ENCODE measurements around the gene SERPINA6.

Gene SERPINA6

DNA sequence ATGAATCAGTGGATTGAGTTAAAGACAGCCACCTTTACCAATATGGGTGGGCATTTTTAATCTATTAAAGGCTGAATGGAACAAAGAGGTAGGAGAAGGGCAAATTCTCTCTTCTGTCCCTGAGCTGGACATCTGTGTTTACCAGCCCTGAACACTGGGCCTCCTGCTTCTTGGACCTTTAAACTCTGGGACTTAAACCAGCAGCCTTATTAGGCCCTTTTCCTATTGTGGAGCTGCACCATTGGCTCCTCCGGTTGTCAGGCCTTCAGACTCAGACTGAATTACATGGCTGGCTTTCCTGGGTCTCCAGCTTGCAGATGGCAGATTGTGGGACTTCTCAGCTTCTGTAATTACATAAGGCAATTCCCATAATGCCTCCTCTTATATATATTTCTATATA is 6.4 kb downstream of the SERPINA6 start:
- Histone ChIP-seq H3K27me3 (ENCODE audit: low read depth, low read length) (no peaks in the 10 kb centered on the region), H3K9me3 (ENCODE audit: control insufficient read depth in 1 of 2, low read length in 2 of 2) (peaks cover 0 to 7% of the 10 kb centered on the region in 2 donors), H3K4me3 (ENCODE audit: low read depth in 1 of 2, low read length in 2 of 2) (no peak overlapping the region), H3K36me3 (ENCODE audit: control insufficient read depth in 1 of 2, insufficient read depth in 2 of 2, low read length in 2 of 2) (no peaks in the 10 kb centered on the region), H3K27ac (ENCODE audit: low read length) (no peak overlapping the region), H3K4me1 (ENCODE audit: control insufficient read depth in 1 of 2, insufficient read depth in 2 of 2, low read length in 2 of 2) (no peaks in the 10 kb centered on the region)

- Histone ChIP-seq H3K27ac (ENCODE audit: low read length) (no peak overlapping the region), H3K9me3 (ENCODE audit: control insufficient read depth in 1 of 2, low read length in 2 of 2) (peaks cover 0 to 7% of the 10 kb centered on the region in 2 donors), H3K36me3 (ENCODE audit: control insufficient read depth in 1 of 2, insufficient read depth in 2 of 2, low read length in 2 of 2) (no peaks in the 10 kb centered on the region), H3K4me1 (ENCODE audit: control insufficient read depth in 1 of 2, insufficient read depth in 2 of 2, low read length in 2 of 2) (no peaks in the 10 kb centered on the region), H3K4me3 (ENCODE audit: low read depth in 1 of 2, low read length in 2 of 2) (no peak overlapping the region), H3K27me3 (ENCODE audit: low read depth, low read length) (no peaks in the 10 kb centered on the region)
Observed at GRCh38 chr14:94314890-94315289, 8.2 kb downstream of the SERPINA6 start.

DNA sequence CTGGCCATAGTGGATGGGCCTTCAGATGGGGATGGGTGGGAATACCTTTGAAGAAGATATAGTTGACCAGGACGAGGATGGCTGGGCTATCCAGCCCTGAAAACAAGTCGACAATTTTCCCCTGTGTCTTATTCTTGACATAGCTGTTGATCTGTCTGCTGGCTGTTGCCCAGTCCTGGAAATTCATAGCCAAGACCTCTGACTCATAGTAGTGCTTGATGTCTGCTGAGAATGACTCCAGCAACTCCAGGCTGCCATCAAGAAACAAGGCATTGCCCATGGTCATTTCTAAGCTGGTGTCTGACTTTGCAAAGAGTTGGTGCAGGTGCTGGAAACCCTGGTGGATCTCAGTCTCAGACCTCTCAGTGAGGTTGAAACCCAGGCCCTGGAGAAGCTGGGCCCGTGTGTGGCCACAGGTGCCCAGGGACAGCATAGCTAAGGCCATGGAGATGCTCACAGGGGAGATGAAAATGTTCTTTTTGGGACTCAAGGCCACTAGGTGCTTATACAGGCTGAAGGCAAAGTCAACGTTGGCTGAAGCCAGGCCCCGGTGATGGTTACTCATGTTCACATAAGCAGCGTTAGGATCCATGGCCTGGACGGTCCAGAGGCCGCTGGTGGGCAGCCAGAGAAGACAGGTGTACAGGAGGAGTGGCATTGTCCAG is 9.0 kb downstream of the SERPINA6 start:
- H3K27ac ChIP-seq (ENCODE audit: low read length) = no peak overlapping the region
- H3K4me1 ChIP-seq (ENCODE audit: control insufficient read depth in 1 of 2, insufficient read depth in 2 of 2, low read length in 2 of 2) = no peaks in the 10 kb centered on the region
- no peaks in the 10 kb centered on the region for H3K27me3 ChIP-seq (ENCODE audit: low read depth, low read length)
- no peak overlapping the region for H3K4me3 ChIP-seq (ENCODE audit: low read depth in 1 of 2, low read length in 2 of 2)
- H3K9me3 ChIP-seq (ENCODE audit: control insufficient read depth in 1 of 2, low read length in 2 of 2) = peaks cover 0 to 7% of the 10 kb centered on the region in 2 donors
- H3K36me3 ChIP-seq (ENCODE audit: control insufficient read depth in 1 of 2, insufficient read depth in 2 of 2, low read length in 2 of 2) = no peaks in the 10 kb centered on the region

- Histone ChIP-seq H3K27ac (ENCODE audit: low read length) (no peak overlapping the region), H3K27me3 (ENCODE audit: low read depth, low read length) (no peaks in the 10 kb centered on the region), H3K4me1 (ENCODE audit: control insufficient read depth in 1 of 2, insufficient read depth in 2 of 2, low read length in 2 of 2) (no peaks in the 10 kb centered on the region), H3K9me3 (ENCODE audit: control insufficient read depth in 1 of 2, low read length in 2 of 2) (peaks cover 0 to 19% of the 10 kb centered on the region in 2 donors), H3K4me3 (ENCODE audit: low read depth in 1 of 2, low read length in 2 of 2) (no peak overlapping the region), H3K36me3 (ENCODE audit: control insufficient read depth in 1 of 2, insufficient read depth in 2 of 2, low read length in 2 of 2) (no peaks in the 10 kb centered on the region)
Observed at GRCh38 chr14:94312481-94313246, 10.5 kb downstream of the SERPINA6 start.

DNA sequence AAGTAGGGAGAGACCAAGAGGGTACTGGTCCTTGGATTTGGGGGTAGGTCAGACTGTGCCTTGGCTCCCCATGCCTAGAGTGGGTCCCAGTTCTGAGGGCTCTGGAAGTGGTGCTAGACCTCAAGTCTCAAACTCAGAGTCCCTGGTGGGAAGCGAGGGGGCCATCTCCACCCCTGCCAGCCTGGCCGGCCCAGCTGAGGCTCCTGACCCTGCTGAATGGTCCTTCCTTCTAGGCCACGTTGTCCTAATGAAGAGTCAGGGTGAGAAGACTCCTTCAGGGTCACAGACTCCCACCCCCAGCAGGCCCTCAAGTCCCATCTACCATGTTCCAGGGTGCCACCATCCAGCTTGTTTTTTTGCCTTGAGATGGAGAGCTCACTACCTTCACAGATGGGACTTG is 12.9 kb downstream of the SERPINA6 start:
- no peak overlapping the region for H3K27ac ChIP-seq (ENCODE audit: low read length)
- no peak overlapping the region for H3K4me3 ChIP-seq (ENCODE audit: low read depth in 1 of 2, low read length in 2 of 2)
- H3K36me3 ChIP-seq (ENCODE audit: control insufficient read depth in 1 of 2, insufficient read depth in 2 of 2, low read length in 2 of 2) = no peaks in the 10 kb centered on the region
- H3K9me3 ChIP-seq (ENCODE audit: control insufficient read depth in 1 of 2, low read length in 2 of 2) = peaks cover 0 to 21% of the 10 kb centered on the region in 2 donors
- H3K4me1 ChIP-seq (ENCODE audit: control insufficient read depth in 1 of 2, insufficient read depth in 2 of 2, low read length in 2 of 2) = no peaks in the 10 kb centered on the region
- no peaks in the 10 kb centered on the region for H3K27me3 ChIP-seq (ENCODE audit: low read depth, low read length)

DNA sequence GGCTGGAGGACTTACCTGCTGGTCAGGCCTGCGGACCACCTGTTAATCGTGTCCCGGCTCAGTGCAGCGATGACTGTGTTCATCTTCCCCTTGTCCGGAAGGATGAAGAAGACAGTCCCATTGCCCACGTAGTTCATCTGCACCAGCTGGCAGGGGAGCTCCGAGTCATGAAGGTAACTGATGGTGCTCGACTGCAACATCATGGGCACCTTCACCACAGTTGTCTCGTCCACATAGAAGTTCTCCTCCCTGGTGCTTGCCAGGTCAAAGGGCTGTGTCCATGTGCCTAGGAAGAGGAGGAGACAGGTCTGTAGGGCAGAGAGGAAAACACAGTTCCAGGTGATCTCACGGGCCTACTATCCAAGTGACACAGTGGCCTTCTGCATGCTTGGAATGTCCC is 13.4 kb downstream of the SERPINA6 start:
- Histone ChIP-seq H3K4me3 (ENCODE audit: low read depth in 1 of 2, low read length in 2 of 2) (no peak overlapping the region), H3K4me1 (ENCODE audit: control insufficient read depth in 1 of 2, insufficient read depth in 2 of 2, low read length in 2 of 2) (no peaks in the 10 kb centered on the region), H3K36me3 (ENCODE audit: control insufficient read depth in 1 of 2, insufficient read depth in 2 of 2, low read length in 2 of 2) (no peaks in the 10 kb centered on the region), H3K27ac (ENCODE audit: low read length) (no peak overlapping the region), H3K9me3 (ENCODE audit: control insufficient read depth in 1 of 2, low read length in 2 of 2) (peaks cover 0 to 19% of the 10 kb centered on the region in 2 donors), H3K27me3 (ENCODE audit: low read depth, low read length) (no peaks in the 10 kb centered on the region)

DNA sequence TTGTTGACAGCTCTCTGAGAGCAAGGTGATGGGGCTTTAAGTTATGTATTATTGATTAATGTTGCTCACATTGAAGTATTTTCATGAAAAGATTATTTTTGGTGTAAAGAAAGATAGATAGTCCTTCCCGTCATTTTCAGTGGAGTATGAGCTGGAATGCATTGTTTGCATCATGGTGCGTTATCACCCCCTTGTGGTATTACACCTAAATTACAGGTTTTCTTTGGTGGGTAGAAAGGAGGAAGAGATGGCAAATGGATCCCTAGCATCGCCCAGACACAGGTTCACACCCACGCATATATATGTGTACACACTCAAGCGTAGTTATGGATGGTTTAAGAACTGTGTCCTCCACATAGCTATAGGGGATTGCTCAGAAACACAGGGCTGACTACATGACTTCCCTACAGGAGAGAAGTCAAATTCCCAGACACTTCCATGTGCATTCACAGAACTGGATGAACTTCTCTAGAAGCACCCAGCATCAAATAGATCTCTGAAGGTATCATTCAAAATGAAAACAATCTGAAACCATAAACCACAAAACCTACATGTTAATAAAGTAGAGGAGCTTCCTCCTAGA is 15.6 kb downstream of the SERPINA6 start:
- no peak overlapping the region for H3K4me3 ChIP-seq (ENCODE audit: low read depth in 1 of 2, low read length in 2 of 2)
- H3K36me3 ChIP-seq (ENCODE audit: control insufficient read depth in 1 of 2, insufficient read depth in 2 of 2, low read length in 2 of 2) = no peaks in the 10 kb centered on the region
- H3K27me3 ChIP-seq (ENCODE audit: low read depth, low read length) = no peaks in the 10 kb centered on the region
- H3K4me1 ChIP-seq (ENCODE audit: control insufficient read depth in 1 of 2, insufficient read depth in 2 of 2, low read length in 2 of 2) = no peaks in the 10 kb centered on the region
- no peak overlapping the region for H3K27ac ChIP-seq (ENCODE audit: low read length)
- peaks cover 0 to 17% of the 10 kb centered on the region in 2 donors for H3K9me3 ChIP-seq (ENCODE audit: control insufficient read depth in 1 of 2, low read length in 2 of 2)

DNA sequence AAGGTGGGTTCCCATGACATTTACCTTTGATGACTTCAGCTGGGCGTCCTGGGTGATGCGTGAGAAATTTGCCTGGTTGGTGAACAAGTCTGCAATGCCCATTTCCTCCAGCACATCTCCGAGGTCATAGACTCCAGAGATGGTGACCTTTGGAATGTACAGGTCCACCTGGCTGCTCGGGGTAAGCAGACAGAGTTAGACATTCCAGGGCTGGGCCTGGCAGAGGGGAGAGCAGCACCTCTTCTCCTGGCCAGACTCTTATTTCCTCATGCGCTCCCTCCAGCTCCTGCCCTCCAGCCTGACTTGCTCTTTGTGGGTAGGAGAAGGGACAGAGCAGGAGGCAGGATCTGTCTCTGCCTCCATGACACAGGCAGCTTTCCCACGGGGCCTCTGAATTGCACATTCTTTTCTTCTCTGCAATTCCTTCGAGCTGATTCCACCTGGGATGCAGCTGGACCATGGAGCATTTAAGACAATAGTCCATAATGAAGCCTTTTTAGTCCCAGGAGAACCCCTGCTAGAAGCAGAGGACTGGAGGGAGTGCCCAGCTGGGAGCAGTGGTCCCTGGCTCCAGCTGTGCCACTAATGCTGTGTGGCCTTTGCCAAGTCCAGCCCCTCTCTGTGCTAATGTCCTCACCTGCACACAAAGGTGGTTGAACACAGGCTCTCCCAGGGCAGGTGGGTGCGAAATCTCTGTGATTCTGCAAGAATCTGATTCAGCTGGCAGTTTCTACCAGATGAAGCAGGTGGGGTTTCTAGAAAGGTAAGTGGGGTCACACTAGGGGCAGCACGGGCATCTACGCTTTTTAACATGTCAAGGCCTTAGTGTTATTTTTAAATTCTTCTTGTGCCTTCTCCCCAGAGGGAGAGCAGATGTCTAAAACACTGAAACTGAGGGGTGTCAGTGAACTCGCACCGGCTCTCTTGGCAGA is 16.8 kb downstream of the SERPINA6 start:
- Histone ChIP-seq H3K9me3 (ENCODE audit: control insufficient read depth in 1 of 2, low read length in 2 of 2) (peaks cover 0 to 17% of the 10 kb centered on the region in 2 donors), H3K4me3 (ENCODE audit: low read depth in 1 of 2, low read length in 2 of 2) (no peak overlapping the region), H3K4me1 (ENCODE audit: control insufficient read depth in 1 of 2, insufficient read depth in 2 of 2, low read length in 2 of 2) (no peaks in the 10 kb centered on the region), H3K27me3 (ENCODE audit: low read depth, low read length) (no peaks in the 10 kb centered on the region), H3K27ac (ENCODE audit: low read length) (no peak overlapping the region), H3K36me3 (ENCODE audit: control insufficient read depth in 1 of 2, insufficient read depth in 2 of 2, low read length in 2 of 2) (no peaks in the 10 kb centered on the region)

- Histone ChIP-seq H3K4me3 (ENCODE audit: low read depth in 1 of 2, low read length in 2 of 2) (no peak overlapping the region), H3K36me3 (ENCODE audit: control insufficient read depth in 1 of 2, insufficient read depth in 2 of 2, low read length in 2 of 2) (no peaks in the 10 kb centered on the region)
Observed at GRCh38 chr14:94305620-94306019, 17.5 kb downstream of the SERPINA6 start.

GRCh38 chr14:94304243-94304642 is 18.9 kb downstream of the SERPINA6 start:
- H3K27ac ChIP-seq (ENCODE audit: low read length) = no peak overlapping the region
- no peaks in the 10 kb centered on the region for H3K36me3 ChIP-seq (ENCODE audit: control insufficient read depth in 1 of 2, insufficient read depth in 2 of 2, low read length in 2 of 2)
- H3K4me3 ChIP-seq (ENCODE audit: low read depth in 1 of 2, low read length in 2 of 2) = no peak overlapping the region
- peaks cover 0 to 17% of the 10 kb centered on the region in 2 donors for H3K9me3 ChIP-seq (ENCODE audit: control insufficient read depth in 1 of 2, low read length in 2 of 2)
- H3K27me3 ChIP-seq (ENCODE audit: low read depth, low read length) = no peaks in the 10 kb centered on the region
- no peaks in the 10 kb centered on the region for H3K4me1 ChIP-seq (ENCODE audit: control insufficient read depth in 1 of 2, insufficient read depth in 2 of 2, low read length in 2 of 2)

More at GRCh38 chr14:94305620-94306019, 17.5 kb downstream of the SERPINA6 start:
- H3K27me3 ChIP-seq (ENCODE audit: low read depth, low read length) = no peaks in the 10 kb centered on the region
- no peak overlapping the region for H3K27ac ChIP-seq (ENCODE audit: low read length)
- no peaks in the 10 kb centered on the region for H3K4me1 ChIP-seq (ENCODE audit: control insufficient read depth in 1 of 2, insufficient read depth in 2 of 2, low read length in 2 of 2)
- peaks cover 0 to 17% of the 10 kb centered on the region in 2 donors for H3K9me3 ChIP-seq (ENCODE audit: control insufficient read depth in 1 of 2, low read length in 2 of 2)

- Histone ChIP-seq H3K27ac (ENCODE audit: low read length) (no peak overlapping the region), H3K27me3 (ENCODE audit: low read depth, low read length) (no peaks in the 10 kb centered on the region), H3K36me3 (ENCODE audit: control insufficient read depth in 1 of 2, insufficient read depth in 2 of 2, low read length in 2 of 2) (no peaks in the 10 kb centered on the region), H3K4me3 (ENCODE audit: low read depth in 1 of 2, low read length in 2 of 2) (no peak overlapping the region), H3K9me3 (ENCODE audit: control insufficient read depth in 1 of 2, low read length in 2 of 2) (peaks cover 0 to 9% of the 10 kb centered on the region in 2 donors), H3K4me1 (ENCODE audit: control insufficient read depth in 1 of 2, insufficient read depth in 2 of 2, low read length in 2 of 2) (no peaks in the 10 kb centered on the region)
Observed at GRCh38 chr14:94303111-94303510, 20.0 kb downstream of the SERPINA6 start.

All from muscle layer of duodenum (tissue), 2 donors.